ENCODE results near the gene SRSF12. TPM values are rescaled to one million over a fixed set of nuclear protein-coding genes. Genes with fewer than 3 reads are reported as not detected.

The SRSF12 gene
- total RNA-seq, 1 experiment from 2014 or later: not detected

DNA sequence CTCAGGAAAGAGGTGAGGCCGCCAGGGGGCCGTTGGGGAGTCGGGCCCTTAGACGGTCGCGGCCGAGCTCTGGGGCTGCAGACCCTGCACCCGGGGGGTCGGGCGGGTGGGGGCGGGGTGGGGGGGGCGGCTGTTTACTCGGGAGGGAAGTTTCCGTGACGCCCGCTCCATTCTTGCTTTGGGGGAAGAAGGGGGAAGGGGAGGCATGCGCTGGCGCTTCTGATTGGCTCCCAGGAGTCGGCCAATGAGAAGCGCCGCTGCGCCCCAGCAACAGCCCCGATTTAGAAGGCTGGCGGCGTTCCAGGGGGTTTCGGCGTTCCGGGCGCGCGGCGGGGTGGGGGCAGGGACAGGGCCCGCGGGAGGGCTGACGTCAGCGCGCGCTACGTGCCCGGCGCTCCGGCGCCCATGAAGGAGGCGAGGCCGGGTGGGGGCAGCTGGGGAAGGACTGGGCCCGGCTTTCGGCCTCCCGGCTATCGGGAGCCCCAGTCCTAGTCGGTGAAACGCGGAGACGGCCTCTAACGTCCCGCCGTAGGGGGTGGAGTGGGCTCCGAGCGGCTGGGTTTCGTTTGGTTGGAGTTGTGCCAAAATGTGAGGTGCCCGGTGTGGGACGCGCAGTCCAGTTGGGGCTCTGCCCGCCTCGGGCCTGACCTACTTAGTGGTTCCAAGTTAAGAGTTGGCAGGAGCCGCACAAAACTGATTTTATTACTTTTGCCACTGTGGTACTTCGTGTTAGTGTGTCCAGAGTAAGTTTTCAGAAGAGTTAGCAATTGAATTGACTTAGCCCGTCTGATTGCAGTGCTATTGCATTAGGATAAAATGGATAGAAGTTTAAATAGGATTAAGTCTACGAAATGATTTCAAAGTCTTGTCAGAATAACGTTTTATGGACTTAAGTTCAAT lies 36.2 kb downstream of the SRSF12 start (continued):
- TF ChIP-seq REST (IDR thresholded peaks at IDR 0.05; ENCODE audit: low read depth): no peak

- no peak for DNase-seq (ENCODE audit: low read depth, low spot score)
- POLR2A ChIA-PET: interaction anchor here (0.9 to 1.5 kb wide), 6 partner anchors 9 to 64 kb away, joined by 3 to 9 read pairs (median 6); partner anchors contain the start of gene PM20D2
These were observed 36.8 kb downstream of the SRSF12 start for GRCh38 chr6:89081129-89081422.

More at GRCh38 chr6:89081129-89081422, 36.8 kb downstream of the SRSF12 start:
- peak; percentile 40 for ATAC-seq
- H2AFZ ChIP-seq (ENCODE audit: low read depth, low read length, poor library complexity, severe bottlenecking): no peak overlapping the region
- BruUV-seq (replicated peaks): no TSS peak
- peaks cover 3 to 28% of the 10 kb centered on the region in 2 experiments; a peak in 3 of 4 replicates for H3K4me1 ChIP-seq (ENCODE audit: control insufficient read depth in 1 of 2, insufficient read depth in 2 of 2, low read length in 2 of 2)
- H3K9me2 ChIP-seq (ENCODE audit: insufficient read depth): no peaks in the 10 kb centered on the region
- peaks cover 20% of the 10 kb centered on the region for H3K79me2 ChIP-seq (ENCODE audit: insufficient read depth, low read length)
- H3K9ac ChIP-seq (ENCODE audit: low read length): peak overlapping the region; percentile 91
- no peaks in the 10 kb centered on the region for H3K9me3 ChIP-seq (ENCODE audit: control insufficient read depth in 1 of 2, insufficient read depth in 1 of 2, low read depth in 1 of 2, low read length in 2 of 2)
- ChIA-PET RAD21 (ENCODE audit: low non-redundant PET in 1 of 2, low total read pairs in 2 of 2, uncharacterized antibody in 2 of 2, unreplicated experiment in 2 of 2) (no interaction called here), CTCF (interaction anchor here (1.0 kb wide), 1 partner anchor 161 kb away, joined by 3 read pairs; no protein-coding TSS in a partner anchor)
- H3K4me3 ChIP-seq (replicated peaks in 1 of 2; ENCODE audit: low read depth in 1 of 2, low read length in 2 of 2): peak overlapping the region; percentile 86 to 89
- H3K4me2 ChIP-seq (ENCODE audit: low read length): peak overlapping the region; percentile 97
- peaks cover 6 to 20% of the 10 kb centered on the region in 2 experiments; a peak in 3 of 4 replicates for H3K36me3 ChIP-seq (ENCODE audit: control insufficient read depth in 1 of 2, insufficient read depth in 2 of 2, low read length in 2 of 2)
- H3K27ac ChIP-seq (ENCODE audit: low read depth, low read length): peak overlapping the region; percentile 96
- no peaks in the 10 kb centered on the region for H4K20me1 ChIP-seq (ENCODE audit: insufficient read depth)
- intact Hi-C loops (cut with micrococcal nuclease): no loop called here
- TF ChIP-seq CEBPB (IDR thresholded peaks at IDR 0.05; ENCODE audit: low read depth) (no peak), ZBTB33 (IDR thresholded peaks at IDR 0.05; ENCODE audit: extremely low read depth, insufficient replicate concordance, low read length) (no peak), YY1 (IDR thresholded peaks at IDR 0.05; ENCODE audit: extremely low read depth, insufficient replicate concordance, low read depth, low read length) (no peak), TCF7L2 (IDR thresholded peaks at IDR 0.05; ENCODE audit: borderline replicate concordance, extremely low read depth, insufficient read depth, insufficient read length) (no peak)
- no peaks in the 10 kb centered on the region for H3K27me3 ChIP-seq (ENCODE audit: insufficient read depth, low read length)
